Gastrocnemius medialis (tissue), 4 donors: ENCODE results near the gene UTP3. TPM values are rescaled to one million over a fixed set of nuclear protein-coding genes. Genes with fewer than 3 reads are reported as not detected.

Source experiments
- ATAC-seq, 2 donors: fragments of 150-250 bp; one replicate each; pipeline ENCODE4 v1.9.1; 2016
- DNase-seq, 2 donors: peaks; one replicate each; pipeline ENCODE4 v3.0.0-alpha.2; 2019
- H3K27ac ChIP-seq, 4 donors: fragments of 200-600 bp; sonication (generic); 1 replicate in 1 of 4; 2 replicates in 3 of 4; pipeline ENCODE4 v1.5.1; 2016 to 2018; ENCODE audit warnings: mild to moderate bottlenecking in 2 of 4, moderate library complexity in 1 of 4
- H3K27me3 ChIP-seq, 3 donors: fragments of 200-600 bp; sonication (generic) in 2 of 3; 1 replicate in 1 of 3; 2 replicates in 2 of 3; pipeline versions ENCODE4 v1.5.1 to v1.6.0; 2016 to 2019; ENCODE audit warnings: mild to moderate bottlenecking in 1 of 3, moderate library complexity in 1 of 3
- H3K36me3 ChIP-seq, 2 donors: fragments of 200-600 bp; sonication (generic) in 1 of 2; one replicate each; pipeline ENCODE4 v1.5.1; 2017 to 2018
- H3K4me1 ChIP-seq, 2 donors: fragments of 200-600 bp; sonication (generic) in 1 of 2; one replicate each; pipeline ENCODE4 v1.5.1; 2016 to 2017; ENCODE audit warnings: mild to moderate bottlenecking in 2 of 2
- H3K4me3 ChIP-seq, 4 donors: fragments of 200-600 bp; sonication (generic) in 3 of 4; 1 replicate in 1 of 4; 2 replicates in 3 of 4; pipeline ENCODE4 v1.5.1; 2016 to 2019; ENCODE audit warnings: mild to moderate bottlenecking in 2 of 4
- H3K9me3 ChIP-seq, 3 donors: fragments of 200-600 bp; sonication (generic) in 2 of 3; 1 replicate in 1 of 3; 2 replicates in 2 of 3; pipeline ENCODE4 v1.5.1; 2016 to 2019
- POLR2A ChIP-seq, 2 donors: fragments of 450-650 bp; IDR thresholded peaks; one replicate each; pipeline ENCODE4 v1.6.1; 2017; ENCODE audit warnings: antibody characterized with exemption in 2 of 2, mild to moderate bottlenecking in 2 of 2, moderate library complexity in 2 of 2
- in situ Hi-C, 4 donors: fragments of 200-750 bp; cut with MboI; loops; one replicate each; pipeline versions ENCODE4 v1.15.0 to v1.8.0; 2017; ENCODE audit warnings: low sequenced_read_pairs in 4 of 4
- intact Hi-C: fragments of 100-400 bp; cut with DNase I; formaldehyde crosslinking; loops from one replicate; pipeline ENCODE4 v1.15.1; 2023; ENCODE audit warnings: low total_unique reads
- total RNA-seq, 4 donors: library from RNA; depleted of rRNA; stranded (reverse); fragments of >200 nt; gene quantifications; one replicate each; pipeline versions ENCODE4 v1.1.0 to v1.2.3, GENCODE V29; 2016
- TF ChIP-seq, protein P1 (sequence below), 5 experiments: fragments of 450-650 bp in 3 of 5; fragments of 200-600 bp in 2 of 5; sonication (generic) in 2 of 5; IDR thresholded peaks in 4 of 5; conservative IDR thresholded peaks in 1 of 5; 1 replicate in 4 of 5; 2 replicates in 1 of 5; pipeline ENCODE4 v1.5.1; 2016 to 2019; ENCODE audit warnings: antibody characterized with exemption in 5 of 5, mild to moderate bottlenecking in 3 of 5, moderate library complexity in 3 of 5

Gene UTP3
- total RNA-seq, 4 donors from 2014 or later: 6.3 to 13.0 (median 11.8) TPM

DNA sequence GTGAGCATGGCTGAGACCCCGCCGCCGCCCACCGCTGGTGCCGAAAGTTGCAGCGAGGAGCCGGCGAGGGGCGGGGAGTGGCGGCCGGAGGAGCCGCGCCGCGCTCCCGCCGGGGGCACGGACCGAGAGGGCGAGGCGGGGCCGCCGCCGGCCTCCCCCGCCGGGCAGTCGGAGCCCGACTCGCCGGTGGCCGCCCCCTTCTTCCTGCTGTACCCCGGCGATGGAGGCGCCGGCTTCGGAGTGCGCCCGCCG is 16.5 kb downstream of the UTP3 start:
- TF ChIP-seq, protein P1, sequence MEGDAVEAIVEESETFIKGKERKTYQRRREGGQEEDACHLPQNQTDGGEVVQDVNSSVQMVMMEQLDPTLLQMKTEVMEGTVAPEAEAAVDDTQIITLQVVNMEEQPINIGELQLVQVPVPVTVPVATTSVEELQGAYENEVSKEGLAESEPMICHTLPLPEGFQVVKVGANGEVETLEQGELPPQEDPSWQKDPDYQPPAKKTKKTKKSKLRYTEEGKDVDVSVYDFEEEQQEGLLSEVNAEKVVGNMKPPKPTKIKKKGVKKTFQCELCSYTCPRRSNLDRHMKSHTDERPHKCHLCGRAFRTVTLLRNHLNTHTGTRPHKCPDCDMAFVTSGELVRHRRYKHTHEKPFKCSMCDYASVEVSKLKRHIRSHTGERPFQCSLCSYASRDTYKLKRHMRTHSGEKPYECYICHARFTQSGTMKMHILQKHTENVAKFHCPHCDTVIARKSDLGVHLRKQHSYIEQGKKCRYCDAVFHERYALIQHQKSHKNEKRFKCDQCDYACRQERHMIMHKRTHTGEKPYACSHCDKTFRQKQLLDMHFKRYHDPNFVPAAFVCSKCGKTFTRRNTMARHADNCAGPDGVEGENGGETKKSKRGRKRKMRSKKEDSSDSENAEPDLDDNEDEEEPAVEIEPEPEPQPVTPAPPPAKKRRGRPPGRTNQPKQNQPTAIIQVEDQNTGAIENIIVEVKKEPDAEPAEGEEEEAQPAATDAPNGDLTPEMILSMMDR (IDR thresholded peaks at IDR 0.05 in 4 of 5, conservative IDR thresholded peaks at IDR 0.05 in 1 of 5): no peak
- no peak for TF ChIP-seq POLR2A (IDR thresholded peaks at IDR 0.05)
- Histone ChIP-seq H3K4me3 (peak overlapping the region; percentile 72 to 94 (median 80)), H3K9me3 (no peaks in the 10 kb centered on the region), H3K27me3 (no peaks in the 10 kb centered on the region), H3K36me3 (no peaks in the 10 kb centered on the region), H3K27ac (peak overlapping the region; percentile 93 to 98 (median 96)), H3K4me1 (peaks cover 16 to 24% of the 10 kb centered on the region in 2 donors)
- in situ Hi-C loops (no loop called here), intact Hi-C loops (loop anchor here (1.0 to 5.0 kb wide), 2 partner anchors 17 to 132 kb away; partner anchors contain the start of genes GRSF1 and UTP3)
- DNase-seq (no peak), ATAC-seq (peak; percentile 46 to 51)

DNA sequence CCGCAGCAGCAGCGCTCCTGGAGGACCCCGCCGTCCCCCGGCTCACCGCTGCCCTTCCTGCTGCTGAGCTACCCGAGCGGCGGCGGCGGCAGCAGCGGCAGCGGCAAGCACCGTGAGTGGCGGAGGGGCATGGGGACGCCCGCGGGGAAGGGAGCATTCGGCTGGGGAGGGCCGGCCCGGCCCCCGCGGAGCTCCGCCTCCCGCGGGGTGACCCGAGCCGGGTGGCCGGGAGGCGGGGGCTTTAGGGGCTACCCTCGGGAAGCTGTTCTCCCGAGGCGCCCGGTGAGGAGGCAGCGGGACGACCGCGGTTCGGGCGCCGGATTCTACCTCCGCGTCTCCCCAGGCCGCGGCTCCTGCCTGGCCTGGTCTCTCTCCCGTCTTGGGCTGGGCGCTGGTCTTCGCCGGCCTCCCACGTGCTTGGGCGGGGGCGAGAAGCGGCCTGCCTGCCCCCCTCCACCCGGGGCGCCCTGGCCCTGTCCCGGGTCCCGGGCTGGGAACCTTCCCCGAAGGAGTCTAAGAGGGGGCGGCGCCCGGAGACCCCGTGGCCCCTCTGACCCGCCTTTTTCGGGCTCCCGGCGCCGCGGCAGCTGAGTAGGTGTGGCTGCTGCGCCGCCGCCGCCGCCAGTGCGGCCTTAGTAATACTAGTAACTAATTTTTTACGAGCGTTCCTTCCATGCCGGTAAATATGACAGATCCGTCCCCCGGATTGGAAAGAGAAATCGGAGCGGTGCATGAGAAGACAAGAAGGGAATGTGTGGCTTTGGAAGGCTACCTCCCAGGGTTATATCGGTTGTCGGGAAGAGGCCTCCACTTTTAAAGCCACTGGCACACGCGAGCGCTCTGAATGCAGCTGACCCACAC is 17.1 kb downstream of the UTP3 start:
- DNase-seq: peak; percentile 62 to 72
- Histone ChIP-seq H3K4me1 (peaks cover 16 to 24% of the 10 kb centered on the region in 2 donors), H3K9me3 (no peaks in the 10 kb centered on the region), H3K27me3 (no peaks in the 10 kb centered on the region), H3K36me3 (no peaks in the 10 kb centered on the region), H3K27ac (peak overlapping the region; percentile 93 to 98 (median 96)), H3K4me3 (peak overlapping the region; percentile 72 to 94 (median 80))
- TF ChIP-seq, protein P1 (IDR thresholded peaks at IDR 0.05 in 4 of 5, conservative IDR thresholded peaks at IDR 0.05 in 1 of 5): no peak
- TF ChIP-seq POLR2A (IDR thresholded peaks at IDR 0.05): peak; percentile 74 to 80
- intact Hi-C loops: loop anchor here (1.0 to 5.0 kb wide), 2 partner anchors 17 to 132 kb away; partner anchors contain the start of genes GRSF1 and UTP3
- ATAC-seq: peak; percentile 80 to 86
- in situ Hi-C loops: no loop called here

DNA sequence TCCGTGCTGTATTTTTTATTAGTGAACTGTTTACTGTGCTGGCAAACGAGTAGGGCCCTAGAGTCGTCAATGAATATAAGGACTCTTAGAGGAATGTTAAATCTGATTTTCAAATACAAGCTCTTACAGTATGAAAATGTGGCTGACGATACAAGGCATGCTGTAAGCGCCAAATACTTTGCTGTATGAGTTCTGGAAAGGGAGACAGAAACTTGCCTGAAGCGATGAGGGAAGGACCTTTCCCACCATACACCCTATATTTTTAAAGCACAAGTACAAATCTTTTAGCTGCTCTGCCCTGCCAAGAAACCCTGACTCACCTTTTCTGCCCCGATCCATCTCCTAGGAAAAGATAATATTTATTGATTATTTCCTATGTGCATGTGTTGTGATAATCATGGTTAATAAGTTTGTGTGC is 17.7 kb downstream of the UTP3 start:
- peaks cover 16 to 24% of the 10 kb centered on the region in 2 donors for H3K4me1 ChIP-seq
- in situ Hi-C loops (no loop called here), intact Hi-C loops (loop anchor here (5.0 kb wide), 1 partner anchor 131 kb away; the partner anchor contains the start of gene GRSF1)
- TF ChIP-seq POLR2A (IDR thresholded peaks at IDR 0.05): no peak
- TF ChIP-seq, protein P1 (IDR thresholded peaks at IDR 0.05 in 4 of 5, conservative IDR thresholded peaks at IDR 0.05 in 1 of 5): no peak
- ATAC-seq: no peak
- H3K4me3 ChIP-seq: peak overlapping the region; percentile 72 to 94 (median 80)
- no peak for DNase-seq
- H3K27me3 ChIP-seq: no peaks in the 10 kb centered on the region
- no peaks in the 10 kb centered on the region for H3K36me3 ChIP-seq
- no peaks in the 10 kb centered on the region for H3K9me3 ChIP-seq
- peak overlapping the region; percentile 93 to 98 (median 96) for H3K27ac ChIP-seq

DNA sequence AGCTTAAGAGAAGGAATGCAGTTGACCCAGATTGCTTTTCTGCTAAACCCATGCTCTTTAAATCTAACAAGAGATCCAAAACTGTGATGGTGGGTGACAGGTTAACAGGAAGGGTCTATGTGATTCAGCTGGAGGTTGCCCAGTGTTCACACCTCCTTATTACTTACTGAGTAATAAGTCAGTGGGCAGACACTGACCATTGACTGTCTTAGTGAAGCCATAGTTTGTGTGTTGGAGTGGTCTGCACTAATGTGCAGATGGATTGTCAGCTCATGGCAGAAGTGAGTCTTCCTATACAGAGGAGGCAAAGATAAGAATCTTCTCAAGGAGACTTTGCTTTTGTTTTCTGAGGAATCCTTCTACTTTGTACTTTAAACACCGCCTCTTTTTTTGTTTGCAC is 18.2 kb downstream of the UTP3 start:
- peaks cover 16 to 24% of the 10 kb centered on the region in 2 donors for H3K4me1 ChIP-seq
- TF ChIP-seq, protein P1 (IDR thresholded peaks at IDR 0.05 in 4 of 5, conservative IDR thresholded peaks at IDR 0.05 in 1 of 5): no peak
- TF ChIP-seq POLR2A (IDR thresholded peaks at IDR 0.05): no peak
- H3K4me3 ChIP-seq: peak overlapping the region; percentile 72 to 94 (median 80)
- no peaks in the 10 kb centered on the region for H3K9me3 ChIP-seq
- no peaks in the 10 kb centered on the region for H3K27me3 ChIP-seq
- intact Hi-C loops: loop anchor here (5.0 kb wide), 1 partner anchor 131 kb away; the partner anchor contains the start of gene GRSF1
- peak overlapping the region; percentile 93 to 98 (median 96) for H3K27ac ChIP-seq
- DNase-seq: no peak
- ATAC-seq: no peak
- in situ Hi-C loops: no loop called here
- H3K36me3 ChIP-seq: no peaks in the 10 kb centered on the region
